Stimulated activated CD8-positive, alpha-beta memory T cell treated with anti-CD3 and anti-CD28 coated beads, Interleukin-2, amount 100 ng/mL, for 48 hours (primary cell): ENCODE data around the gene FAM162A.

Experiments used
- DNase-seq, 2 donors: peaks; one replicate each; pipeline ENCODE4 v3.0.0-alpha.2; 2020; ENCODE audit warnings: low read depth in 2 of 2

The FAM162A gene

DNA sequence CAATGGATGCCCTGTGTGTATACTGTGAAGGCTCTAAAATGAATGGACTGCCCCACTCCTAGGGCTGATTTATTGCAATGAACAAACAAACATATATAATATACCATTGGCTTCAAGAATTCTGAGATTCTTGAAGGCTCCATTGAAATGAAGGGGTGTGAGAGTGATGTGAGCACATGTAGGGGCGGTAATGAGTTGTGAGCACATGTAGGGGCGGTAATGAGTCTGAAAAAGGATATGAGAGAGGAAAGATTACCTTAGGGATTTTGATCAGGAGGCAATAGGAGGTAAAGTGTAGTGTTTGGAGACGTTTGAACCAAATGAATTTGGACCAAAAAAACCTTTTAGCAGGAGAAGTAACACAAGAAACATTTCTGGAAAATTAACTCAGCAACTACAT, 3.7 kb downstream of the FAM162A start:
- DNase-seq, result no peak

DNA sequence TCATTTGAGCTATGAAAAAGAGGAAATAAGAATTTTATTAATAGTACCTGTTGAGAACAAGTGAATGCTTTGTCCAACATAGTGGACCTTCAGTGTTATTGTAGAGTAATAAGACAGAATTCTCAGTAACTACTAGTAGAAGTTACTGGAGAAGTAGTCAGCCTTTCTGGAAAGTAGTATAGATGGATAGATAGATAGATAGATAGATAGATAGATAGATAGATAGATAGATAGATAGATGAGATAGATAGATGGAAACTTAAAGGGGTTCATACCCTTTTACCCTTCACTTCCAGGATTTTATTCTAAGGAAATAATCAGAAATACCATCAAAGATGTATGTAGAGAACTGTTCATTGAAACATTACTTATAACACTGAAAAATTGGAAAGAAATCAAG, 5.2 kb downstream of the FAM162A start:
- DNase-seq, result no peak

DNA sequence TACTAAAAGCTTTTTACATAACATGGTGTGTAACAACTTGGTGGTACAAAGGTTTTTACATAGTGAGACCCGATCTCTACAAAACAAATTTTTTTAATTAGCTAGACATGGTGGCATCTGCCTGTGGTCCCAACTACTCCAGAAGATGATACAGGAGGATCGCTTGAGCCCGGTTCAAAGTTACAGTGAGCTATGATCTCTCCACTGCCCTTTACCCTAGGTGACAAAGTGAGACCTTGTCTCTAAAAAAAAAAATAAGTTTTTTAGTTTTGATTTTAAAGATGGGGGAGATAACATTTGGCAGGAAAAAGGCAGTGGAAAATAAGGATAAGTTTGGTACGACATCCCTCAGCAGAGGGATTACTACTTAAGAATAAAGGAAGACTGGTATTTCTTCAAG, 5.9 kb downstream of the FAM162A start:
- no peak for DNase-seq

DNA sequence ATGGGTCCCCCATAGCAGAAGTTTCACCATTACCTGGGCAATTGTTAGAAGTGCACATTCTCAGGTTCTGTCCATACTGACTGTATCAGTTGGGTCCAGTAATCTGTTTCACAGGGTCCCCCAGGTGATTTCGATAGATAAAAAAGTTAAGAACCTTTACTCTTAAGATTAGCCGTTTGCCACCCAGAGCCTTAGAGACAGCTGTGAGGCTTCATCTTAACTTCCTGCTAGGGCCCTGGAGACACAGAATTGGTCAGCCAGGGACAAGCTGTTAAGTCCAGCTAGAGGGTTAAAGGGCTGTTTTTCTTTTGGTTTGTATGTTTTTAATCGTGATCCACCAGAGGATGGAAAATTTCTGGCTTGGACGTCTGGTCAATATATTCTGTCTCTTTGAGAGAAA, 6.7 kb downstream of the FAM162A start:
- DNase-seq, result no peak

DNA sequence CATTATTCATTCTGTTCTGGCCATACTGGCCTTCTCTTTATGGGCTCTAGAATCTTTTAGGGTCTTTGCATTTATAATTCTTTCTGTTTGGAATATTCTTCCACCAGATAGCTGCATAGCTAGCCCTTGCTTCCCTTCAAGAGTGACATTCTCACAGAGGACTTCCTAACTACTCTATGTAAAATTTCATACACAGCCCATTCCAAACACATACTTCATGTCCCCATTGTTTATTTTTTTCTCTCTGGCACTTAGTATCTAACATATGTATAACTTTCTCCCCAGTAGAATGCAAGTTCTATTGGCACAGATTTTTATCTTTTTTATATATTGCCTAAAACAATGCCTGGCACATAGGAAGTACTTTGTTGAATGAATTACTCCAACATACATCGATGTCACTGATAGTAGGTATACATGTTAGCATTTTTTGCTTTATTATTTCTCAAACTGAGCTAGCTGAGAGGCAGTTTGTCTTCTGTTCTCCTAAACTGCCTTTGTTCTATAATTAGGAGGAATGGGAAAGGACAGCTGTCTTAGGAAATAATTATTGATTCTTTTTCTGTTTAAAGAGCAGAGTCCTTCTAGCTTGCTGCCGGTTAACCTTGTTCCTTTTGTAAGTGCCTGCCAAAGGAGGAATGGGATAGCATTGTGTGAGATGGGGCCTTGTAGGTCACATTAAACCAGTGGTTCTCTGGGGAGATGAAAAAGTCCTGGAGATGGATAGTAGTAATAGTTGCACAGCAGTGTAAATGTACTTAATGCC, 7.9 kb downstream of the FAM162A start:
- no peak for DNase-seq

DNA sequence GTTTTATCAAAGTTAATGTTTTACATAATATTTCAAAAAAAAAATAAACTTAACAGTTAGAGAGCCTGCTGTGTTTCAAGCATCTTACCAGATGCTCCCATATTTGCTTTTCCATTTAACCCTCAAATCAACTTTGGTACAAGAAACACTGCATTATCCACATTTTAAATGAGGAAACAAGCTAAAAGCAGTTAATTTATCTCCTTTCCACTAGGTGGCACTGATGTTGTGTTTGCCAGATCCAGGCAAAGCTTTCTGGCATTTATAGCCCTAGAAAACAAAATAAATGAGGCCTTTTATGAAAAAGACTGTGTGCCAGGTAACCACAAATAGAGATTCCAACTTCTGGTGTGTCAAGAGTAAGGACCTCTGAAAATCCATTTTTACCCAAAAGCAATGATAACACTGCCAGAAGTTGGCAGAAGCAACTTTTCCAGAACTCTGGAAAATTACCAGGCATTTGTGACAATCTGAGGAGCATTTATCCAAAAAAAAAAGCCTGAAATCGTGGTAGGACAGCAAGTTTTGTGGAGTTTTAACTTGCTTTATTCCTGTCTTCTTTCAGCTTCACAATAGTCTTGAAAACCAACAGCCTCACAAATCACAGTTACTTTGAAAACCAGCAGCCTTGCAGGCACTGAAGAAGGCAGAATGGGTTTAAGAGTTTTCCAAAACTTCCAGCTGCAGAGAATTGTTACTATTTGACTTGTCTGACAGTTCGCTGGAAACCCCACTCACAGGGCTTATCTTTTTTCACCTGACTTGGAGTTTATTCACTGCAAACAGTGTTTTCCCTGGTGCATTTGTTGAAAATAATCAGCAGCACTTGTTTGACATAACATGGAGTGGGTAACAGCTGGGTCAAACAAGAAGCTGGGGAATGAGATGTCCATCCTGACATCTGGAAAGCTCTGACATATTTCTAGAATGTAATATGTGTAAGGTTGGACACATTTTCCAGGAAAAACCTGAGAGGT, 9.2 kb downstream of the FAM162A start:
- no peak for DNase-seq

DNA sequence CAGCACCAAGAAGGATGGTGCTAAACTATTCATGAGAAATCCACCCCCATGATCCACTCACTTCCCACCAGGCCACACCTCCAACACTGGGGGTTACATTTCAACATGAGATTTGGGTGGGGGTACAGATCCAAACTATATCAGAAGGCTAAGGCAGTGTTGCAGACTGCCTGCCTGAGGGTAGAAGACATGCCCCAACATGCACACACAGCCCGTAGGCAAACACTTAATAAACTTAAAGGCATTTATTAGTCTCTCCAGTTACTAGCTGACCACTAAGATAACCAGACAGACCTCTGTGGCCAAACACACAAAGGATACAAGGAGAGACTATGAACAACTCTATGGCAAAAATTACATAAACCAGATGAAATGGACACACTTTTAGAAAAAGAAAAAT, 10.2 kb downstream of the FAM162A start:
- DNase-seq, result no peak

DNA sequence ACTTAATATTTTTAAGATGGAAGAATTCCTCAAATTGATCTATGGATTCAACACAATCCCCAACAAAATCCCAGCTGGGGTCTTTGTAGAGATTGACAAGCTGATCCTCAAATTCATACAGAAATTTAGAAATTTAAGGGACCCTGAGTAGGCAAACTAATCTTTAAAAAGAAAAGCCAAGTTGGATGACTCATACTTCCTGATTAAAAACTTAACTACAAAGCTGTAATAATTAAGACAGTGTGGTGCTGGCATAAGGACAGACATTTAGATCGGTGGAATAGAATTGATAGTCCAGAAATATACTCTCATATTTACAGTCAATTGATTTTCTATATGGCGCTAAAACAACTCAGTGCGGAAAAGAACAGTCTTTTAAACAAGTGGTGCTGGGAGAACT, 11.6 kb downstream of the FAM162A start:
- no peak for DNase-seq

DNA sequence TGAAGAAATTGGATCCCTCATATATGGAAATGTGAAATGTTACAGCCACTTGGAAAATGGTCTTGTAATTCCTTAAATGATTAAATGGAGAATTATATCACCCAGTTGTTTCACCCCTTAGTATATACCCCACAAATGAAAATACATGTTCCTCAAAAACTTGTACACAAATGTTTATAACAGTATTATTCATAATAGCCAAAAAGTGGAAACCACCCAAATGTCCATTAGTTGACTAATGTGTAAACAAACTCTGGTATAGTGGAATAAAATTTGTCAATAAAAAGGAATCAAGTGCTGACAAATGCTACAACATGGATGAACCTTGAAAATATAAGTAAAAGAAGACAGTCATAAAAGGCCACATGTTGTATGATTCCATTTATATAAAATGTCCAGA, 12.5 kb downstream of the FAM162A start:
- no peak for DNase-seq

DNA sequence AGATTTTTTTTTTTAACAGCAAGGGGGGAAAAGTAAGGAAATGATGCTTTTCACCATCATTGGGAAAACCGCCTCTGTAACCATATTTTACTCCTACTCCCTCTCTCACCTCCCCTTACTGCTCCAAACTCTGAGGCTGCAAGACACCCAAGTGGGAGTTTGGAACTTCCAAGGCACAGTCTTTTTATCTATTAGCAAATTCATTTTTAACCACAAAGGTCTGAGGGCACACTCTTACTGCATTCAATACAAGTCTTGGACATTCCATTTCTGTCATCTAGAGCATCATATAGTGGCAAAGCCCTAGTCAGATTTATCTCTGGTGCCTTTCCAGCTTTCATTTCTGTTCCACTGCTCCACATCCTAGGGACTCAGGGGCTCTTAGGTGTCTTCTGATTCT, 13.2 kb downstream of the FAM162A start:
- DNase-seq, result no peak

DNA sequence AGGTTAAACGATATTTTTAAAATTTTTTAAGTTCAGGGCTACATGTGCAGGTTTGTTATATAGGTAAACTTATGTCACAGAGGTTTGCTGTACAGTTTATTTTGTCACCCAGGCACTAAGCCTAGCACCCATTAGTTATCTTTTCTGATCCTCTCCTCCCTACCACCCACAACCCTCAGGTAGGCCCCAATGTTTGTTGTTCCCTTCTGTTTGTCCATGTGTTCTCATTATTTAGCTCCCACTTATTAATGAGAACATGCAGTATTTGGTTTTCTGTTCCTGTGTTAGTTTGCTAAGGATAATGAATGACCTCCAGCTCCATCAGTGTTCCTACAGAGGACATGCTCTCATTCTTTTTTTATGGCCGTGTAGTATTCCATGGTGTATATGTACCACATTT, 14.9 kb downstream of the FAM162A start:
- DNase-seq, result no peak

DNA sequence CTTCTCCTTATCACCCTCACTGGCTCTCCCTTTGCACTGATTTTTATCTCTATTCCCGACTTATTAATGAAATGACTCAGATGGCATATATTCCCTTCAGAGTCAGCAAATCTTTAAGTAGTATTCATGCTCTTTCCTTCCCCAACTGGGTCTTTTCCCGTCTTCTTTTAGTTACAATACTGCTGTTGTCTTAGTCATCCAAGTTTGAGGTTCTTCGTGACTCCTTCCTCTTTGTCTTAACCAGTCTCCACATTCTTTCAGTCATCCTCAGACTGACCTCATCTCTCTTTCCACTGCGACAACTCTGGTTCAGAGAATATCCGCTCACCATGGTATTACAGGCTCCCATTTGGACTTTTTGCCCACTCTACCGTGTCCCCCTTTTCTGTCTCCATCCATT, 19.5 kb downstream of the FAM162A start:
- DNase-seq, result no peak

DNA sequence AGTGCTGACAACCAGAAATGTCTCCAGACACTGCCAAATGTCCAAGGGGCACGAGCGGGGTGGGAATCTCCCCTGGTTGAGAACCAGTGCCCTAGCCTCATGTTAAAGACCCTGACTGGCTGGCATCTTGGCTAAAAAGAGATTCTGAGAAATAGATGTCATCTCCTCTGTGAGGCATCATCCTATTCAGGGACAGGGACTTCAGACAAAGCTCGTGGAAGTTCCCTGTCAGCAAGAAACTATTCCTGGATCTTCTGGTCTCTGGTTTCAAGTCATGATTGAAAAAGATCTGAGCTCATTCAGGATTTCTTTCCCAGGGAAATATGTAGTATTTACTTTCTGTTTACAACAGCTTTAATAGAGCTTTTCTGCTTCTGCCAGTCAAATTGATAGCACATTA, 21.0 kb downstream of the FAM162A start:
- DNase-seq, result no peak

DNA sequence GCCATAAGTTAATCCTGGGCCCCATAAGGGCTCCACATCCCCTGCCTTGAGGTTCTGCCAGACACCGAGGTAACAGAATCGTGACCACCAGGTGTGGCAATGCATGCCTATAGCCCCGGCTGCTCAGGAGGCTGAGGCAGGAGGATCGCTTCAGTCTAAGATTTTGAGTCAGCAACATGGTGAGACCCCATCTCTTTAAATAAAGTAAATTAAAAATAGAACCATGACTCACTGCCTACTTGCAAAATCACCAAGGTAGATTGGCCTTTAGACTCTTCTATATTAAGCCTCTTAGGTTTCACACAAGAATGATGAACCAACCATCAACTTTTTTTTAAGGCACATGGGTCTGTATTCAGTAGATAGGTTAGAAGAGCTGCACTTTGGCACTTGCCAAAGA, 22.2 kb downstream of the FAM162A start:
- no peak for DNase-seq

DNA sequence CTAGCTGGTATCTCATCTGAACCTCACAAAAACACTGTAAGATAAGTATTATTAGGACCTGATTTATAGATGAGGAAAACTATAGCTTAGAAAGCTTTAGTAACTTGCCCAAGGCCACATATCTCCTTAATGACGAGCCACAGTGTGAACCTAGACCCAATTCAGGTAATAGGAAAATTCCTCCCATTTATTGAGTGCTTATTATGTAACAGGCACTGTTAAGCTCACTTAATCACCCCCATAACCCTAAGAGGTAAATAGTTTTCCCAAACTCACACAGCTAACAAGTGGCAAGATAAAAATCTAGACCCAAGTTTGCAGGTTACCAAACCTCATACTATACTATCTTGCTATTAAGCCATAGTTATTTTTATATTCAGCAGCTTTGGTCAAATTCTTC, 24.0 kb downstream of the FAM162A start:
- DNase-seq, result no peak

DNA sequence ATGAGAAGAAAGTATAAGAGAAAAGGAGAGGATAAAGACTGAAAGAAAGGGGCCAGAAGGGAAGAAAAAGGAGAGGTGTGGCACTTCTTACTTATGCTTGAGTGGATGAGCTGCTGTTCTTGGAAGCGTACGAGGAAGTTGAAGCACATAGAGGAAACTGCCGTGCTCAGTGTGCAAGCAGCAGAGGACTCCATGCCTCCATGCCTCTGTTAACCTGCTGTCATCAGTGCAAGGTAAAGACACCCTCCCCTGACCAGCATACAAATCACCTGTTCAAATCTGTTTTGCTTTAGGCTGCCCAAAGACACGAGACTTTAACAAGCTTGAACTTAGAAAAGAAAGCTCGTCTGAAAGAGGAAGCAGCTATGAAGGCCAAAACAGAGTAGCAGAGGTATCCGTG, 25.5 kb downstream of the FAM162A start:
- no peak for DNase-seq

DNA sequence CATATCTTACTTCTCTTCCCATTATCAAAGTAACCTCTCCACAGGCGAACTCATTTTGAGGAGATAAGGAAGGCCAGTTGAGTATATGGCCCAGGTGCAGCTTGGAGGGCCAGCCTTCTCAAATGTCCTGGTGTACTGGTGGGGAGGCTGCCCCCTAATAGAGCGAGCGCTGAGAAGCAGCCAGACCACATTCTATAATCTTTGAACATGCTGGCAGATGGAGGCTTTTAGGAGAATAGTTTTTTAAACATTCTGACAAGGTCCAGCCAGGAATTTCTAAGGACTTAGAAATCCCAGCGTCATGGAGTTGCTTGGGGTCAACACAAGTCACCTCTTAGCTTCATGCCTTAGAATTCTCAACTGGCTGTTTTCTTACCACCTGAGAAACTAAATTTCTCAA, 26.1 kb downstream of the FAM162A start:
- DNase-seq, result no peak

DNA sequence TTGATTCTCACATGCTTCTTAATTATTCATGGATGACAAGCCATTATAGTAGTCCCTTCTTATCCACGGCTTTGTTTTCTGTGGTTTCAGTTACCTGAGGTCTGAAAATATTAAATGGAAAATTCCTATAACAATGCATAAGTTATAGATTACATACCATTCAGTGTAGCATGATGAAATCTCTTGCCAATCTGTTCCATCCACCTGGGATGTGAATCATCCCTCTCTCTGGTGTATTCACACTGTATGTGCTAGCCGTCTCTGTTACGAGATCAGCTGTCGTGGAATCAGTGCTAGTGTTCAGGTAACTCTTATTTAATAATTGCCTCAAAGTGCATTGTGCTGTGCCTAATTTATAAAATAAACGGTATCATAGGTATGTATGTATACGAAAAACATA, 26.7 kb downstream of the FAM162A start:
- no peak for DNase-seq

DNA sequence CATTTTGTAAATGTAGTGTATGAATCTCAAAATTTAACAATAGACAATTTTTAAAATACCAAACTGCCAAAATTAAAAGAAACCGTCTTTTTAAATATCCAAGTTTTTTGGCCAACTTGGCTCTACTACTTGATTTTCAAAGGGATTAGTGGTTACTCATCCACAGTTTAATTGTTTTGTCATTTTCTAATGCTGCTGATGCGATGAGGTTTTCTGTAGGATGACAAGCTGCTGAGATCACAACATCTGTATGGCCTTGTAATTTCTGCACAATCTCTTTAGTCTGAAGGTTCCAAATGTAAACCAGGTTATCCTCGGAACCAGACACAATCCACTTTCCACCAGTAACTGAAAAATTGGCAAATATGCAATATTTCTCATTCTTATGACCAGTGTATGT, 30.4 kb downstream of the FAM162A start:
- no peak for DNase-seq

DNA sequence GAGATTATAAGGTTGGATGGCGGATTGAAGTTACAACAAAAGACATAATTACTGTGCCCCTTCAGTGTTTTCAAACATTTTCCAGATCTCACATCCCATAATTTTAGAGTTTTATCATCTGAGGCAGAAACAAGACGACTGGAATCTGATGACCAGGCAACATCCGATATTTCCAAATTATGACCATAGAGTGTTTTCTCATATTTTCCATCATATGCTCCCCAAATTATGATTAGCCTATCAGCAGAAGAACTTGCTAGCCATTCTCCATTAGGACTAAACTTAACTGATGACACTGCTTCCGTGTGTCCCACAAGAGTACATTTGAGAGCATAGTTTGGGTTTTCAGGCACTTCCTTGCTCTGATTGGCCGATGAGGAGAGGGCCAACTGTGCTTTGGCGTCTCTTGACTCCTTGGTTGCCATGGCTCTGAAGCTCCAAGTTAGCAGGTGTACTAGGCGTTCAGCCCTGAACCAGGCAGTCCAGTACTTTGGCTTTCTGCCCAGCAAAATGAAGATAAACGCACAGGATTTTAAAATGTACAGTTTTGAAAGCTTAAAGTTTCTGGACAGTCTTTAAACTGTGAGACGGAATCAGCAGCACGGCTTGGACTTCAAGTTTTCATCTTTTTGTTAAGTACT, 31.2 kb downstream of the FAM162A start:
- peak in 1 of 2 donors; percentile 13 for DNase-seq

DNA sequence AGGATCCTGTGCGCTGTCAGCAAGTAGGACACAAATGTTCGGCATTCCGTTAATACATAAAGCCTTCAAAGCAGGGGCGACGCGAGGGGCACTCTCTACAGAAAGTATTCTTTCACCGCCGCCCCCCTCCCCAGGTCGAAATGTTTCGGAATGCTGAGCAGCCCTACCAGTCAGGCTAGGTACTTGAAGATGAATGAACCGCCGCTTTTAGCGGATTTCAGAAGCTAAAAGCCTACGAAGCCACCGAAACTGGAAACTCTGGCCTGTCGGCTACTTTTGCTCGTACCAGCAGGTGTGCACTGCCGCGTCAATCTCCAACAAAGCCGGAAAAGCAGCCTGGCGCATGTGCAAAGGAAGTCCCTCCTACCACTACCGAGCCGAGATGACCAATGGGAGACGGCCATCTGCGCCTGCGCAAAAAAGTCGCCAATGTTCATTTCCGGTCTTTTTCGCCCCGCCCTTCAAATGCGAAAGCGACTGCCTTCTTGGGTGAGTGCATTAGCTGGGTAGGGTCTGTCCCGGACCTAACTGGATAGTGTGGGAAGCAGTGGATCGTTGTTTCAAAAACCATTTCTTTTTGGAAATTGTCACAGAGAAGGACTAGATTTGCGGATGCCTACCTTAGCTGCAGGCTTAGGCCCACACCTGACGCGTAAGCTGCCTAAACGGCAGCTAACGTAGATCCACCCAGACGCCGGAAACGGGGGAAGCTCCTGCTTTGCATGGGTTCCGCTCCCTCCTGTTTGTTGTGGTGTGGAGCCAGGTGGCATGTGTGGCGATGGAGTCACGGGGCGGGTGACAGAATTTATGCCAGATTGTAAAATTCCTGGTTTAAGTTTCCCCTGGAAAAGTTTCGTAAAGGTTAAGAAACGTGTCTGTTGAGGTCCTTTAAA, 32.0 kb downstream of the FAM162A start, which contains the start of gene WDR5B:
TSS of gene WDR5B (minus strand) at position 301 of the 893 bp plus-strand sequence. CDS start 534 bp downstream, outside the sequence.
- DNase-seq, result peak; percentile 94 to 97
